Activated B cell treated with CpG ODN at 0.5 μM for 24 hours (primary cell): Measurements from ENCODE around the gene STEAP3. TPM values are rescaled to one million over a fixed set of nuclear protein-coding genes. Genes with fewer than 3 reads are reported as not detected.

Experiments
- ATAC-seq: fragments of 200-7000 bp; cut with Tn5 transposase; one replicate; pipeline ENCODE4 v1.10.0; 2021; ENCODE audit warnings: low read depth, mild to moderate bottlenecking, moderate library complexity
- CTCF ChIA-PET: fragments of 350-600 bp; sonication (Branson Sonifier 250); formaldehyde crosslinking; loops from one replicate; lab custom pipeline; 2021; ENCODE audit warnings: antibody characterized with exemption; lab: Charles Lee
- POLR2A ChIA-PET: fragments of 350-600 bp; sonication (Branson Sonifier 250); formaldehyde crosslinking; loops from one replicate; lab custom pipeline; 2021; ENCODE audit warnings: antibody characterized with exemption; lab: Charles Lee
- DNase-seq: peaks from one replicate; pipeline ENCODE4 v3.0.0; 2022
- H3K27ac Mint-ChIP-seq: one replicate; pipeline ENCODE4 v1.8.0; 2020; ENCODE audit warnings: mixed read lengths
- H3K27me3 Mint-ChIP-seq: one replicate; pipeline ENCODE4 v1.8.0; 2021; ENCODE audit warnings: mixed read lengths
- H3K36me3 Mint-ChIP-seq: one replicate; pipeline ENCODE4 v1.8.0; 2021; ENCODE audit warnings: low read depth, mixed read lengths
- H3K4me1 Mint-ChIP-seq: one replicate; pipeline ENCODE4 v1.8.0; 2021; ENCODE audit warnings: mixed read lengths
- H3K4me3 Mint-ChIP-seq: one replicate; pipeline ENCODE4 v1.8.0; 2020; ENCODE audit warnings: mild to moderate bottlenecking, mixed read lengths
- H3K9me3 Mint-ChIP-seq: one replicate; pipeline ENCODE4 v1.8.0; 2020; ENCODE audit warnings: mixed read lengths
- CTCF ChIP-seq: fragments of 200-600 bp; IDR thresholded peaks from one replicate; pipeline ENCODE4 v1.8.0; 2022; ENCODE audit warnings: antibody characterized with exemption, mild to moderate bottlenecking
- intact Hi-C: fragments of 100-400 bp; cut with micrococcal nuclease; formaldehyde crosslinking; loops from one replicate; pipeline ENCODE4 v1.15.1; 2024
- total RNA-seq: library from RNA; stranded (reverse); gene quantifications from 2 replicates; pipeline ENCODE4 v1.2.3, GENCODE V29; 2022

STEAP3 gene
- total RNA-seq, 1 donor from 2014 or later, result 1.1 TPM

DNA sequence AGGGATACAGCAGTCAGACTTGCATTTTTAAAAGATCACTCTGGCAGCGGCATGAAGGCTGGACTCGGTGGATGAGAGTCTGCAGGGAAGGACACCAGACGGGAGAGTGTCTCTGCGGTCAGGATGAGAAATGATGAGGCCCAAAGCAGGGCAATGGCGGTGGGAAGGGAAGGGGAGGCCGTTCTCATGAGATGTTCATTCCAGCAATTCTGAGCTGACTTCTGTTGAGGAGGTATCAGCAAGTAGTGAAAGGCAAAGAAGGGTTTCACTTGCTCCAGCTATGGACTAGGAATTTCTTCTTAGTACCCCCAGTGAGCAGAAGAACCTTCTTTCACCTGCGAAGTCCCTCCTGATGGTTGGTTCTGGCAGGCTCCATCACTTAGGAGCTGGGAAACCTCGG lies 63.0 kb downstream of the STEAP3 start:
- TF ChIP-seq CTCF, result no peak
- Mint-ChIP-seq H3K27me3 (no peaks in the 10 kb centered on the region), H3K27ac (no peak overlapping the region), H3K36me3 (no peaks in the 10 kb centered on the region), H3K9me3 (no peaks in the 10 kb centered on the region), H3K4me1 (peaks cover 3% of the 10 kb centered on the region), H3K4me3 (no peak overlapping the region)
- no peak for ATAC-seq
- ChIA-PET CTCF (no interaction called here), POLR2A (no interaction called here)
- intact Hi-C loops, result no loop called here
- no peak for DNase-seq

GRCh38 chr2:119288576-119288975 lies 64.9 kb downstream of the STEAP3 start:
- no peaks in the 10 kb centered on the region for H3K36me3 Mint-ChIP-seq
- ATAC-seq (no peak), DNase-seq (no peak)
- H3K9me3 Mint-ChIP-seq, result no peaks in the 10 kb centered on the region
- intact Hi-C loops, result no loop called here
- CTCF ChIA-PET, result no interaction called here
- no peak overlapping the region for H3K4me3 Mint-ChIP-seq
- H3K27ac Mint-ChIP-seq, result no peak overlapping the region
- TF ChIP-seq CTCF, result no peak
- no peaks in the 10 kb centered on the region for H3K27me3 Mint-ChIP-seq
- H3K4me1 Mint-ChIP-seq, result peaks cover 3% of the 10 kb centered on the region
- POLR2A ChIA-PET, result no interaction called here

DNA sequence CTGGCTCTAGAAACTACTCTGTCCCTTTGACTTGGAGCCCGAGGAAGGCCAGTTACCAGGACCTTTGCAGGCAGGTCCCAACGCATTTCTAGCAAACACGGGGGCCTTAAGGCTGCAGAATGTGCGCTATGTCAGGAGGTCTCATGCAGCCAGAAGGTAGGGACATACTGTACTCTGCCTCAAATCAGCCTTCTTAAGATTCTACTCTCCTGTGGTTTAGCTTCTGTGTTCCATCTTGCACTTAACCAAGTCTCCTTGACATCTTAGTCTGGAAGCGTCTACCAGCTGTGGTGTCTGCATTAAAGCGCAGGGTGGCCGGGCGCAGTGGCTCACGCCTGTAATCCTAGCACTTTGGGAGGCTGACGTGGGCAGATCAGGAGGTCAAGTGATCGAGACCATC lies 65.5 kb downstream of the STEAP3 start:
- intact Hi-C loops, result no loop called here
- Mint-ChIP-seq H3K36me3 (no peaks in the 10 kb centered on the region), H3K9me3 (no peaks in the 10 kb centered on the region), H3K4me1 (peaks cover 3% of the 10 kb centered on the region), H3K27ac (no peak overlapping the region), H3K4me3 (no peak overlapping the region), H3K27me3 (no peaks in the 10 kb centered on the region)
- TF ChIP-seq CTCF, result no peak
- POLR2A ChIA-PET, result no interaction called here
- CTCF ChIA-PET, result interaction anchor here (3.9 kb wide), 1 partner anchor 407 kb away, joined by 29 read pairs; no protein-coding TSS in a partner anchor
- ATAC-seq, result no peak
- DNase-seq, result no peak

GRCh38 chr2:119289642-119290041 lies 66.0 kb downstream of the STEAP3 start:
- ATAC-seq, result no peak
- no peak for TF ChIP-seq CTCF
- intact Hi-C loops, result loop anchor here (2.0 kb wide), 1 partner anchor 1067 kb away; no protein-coding TSS in a partner anchor
- no peaks in the 10 kb centered on the region for H3K36me3 Mint-ChIP-seq
- ChIA-PET CTCF (interaction anchor here (3.9 kb wide), 1 partner anchor 407 kb away, joined by 29 read pairs; no protein-coding TSS in a partner anchor), POLR2A (no interaction called here)
- no peak overlapping the region for H3K27ac Mint-ChIP-seq
- DNase-seq, result no peak
- H3K9me3 Mint-ChIP-seq, result no peaks in the 10 kb centered on the region
- H3K27me3 Mint-ChIP-seq, result no peaks in the 10 kb centered on the region
- peaks cover 3% of the 10 kb centered on the region for H3K4me1 Mint-ChIP-seq
- no peak overlapping the region for H3K4me3 Mint-ChIP-seq

DNA sequence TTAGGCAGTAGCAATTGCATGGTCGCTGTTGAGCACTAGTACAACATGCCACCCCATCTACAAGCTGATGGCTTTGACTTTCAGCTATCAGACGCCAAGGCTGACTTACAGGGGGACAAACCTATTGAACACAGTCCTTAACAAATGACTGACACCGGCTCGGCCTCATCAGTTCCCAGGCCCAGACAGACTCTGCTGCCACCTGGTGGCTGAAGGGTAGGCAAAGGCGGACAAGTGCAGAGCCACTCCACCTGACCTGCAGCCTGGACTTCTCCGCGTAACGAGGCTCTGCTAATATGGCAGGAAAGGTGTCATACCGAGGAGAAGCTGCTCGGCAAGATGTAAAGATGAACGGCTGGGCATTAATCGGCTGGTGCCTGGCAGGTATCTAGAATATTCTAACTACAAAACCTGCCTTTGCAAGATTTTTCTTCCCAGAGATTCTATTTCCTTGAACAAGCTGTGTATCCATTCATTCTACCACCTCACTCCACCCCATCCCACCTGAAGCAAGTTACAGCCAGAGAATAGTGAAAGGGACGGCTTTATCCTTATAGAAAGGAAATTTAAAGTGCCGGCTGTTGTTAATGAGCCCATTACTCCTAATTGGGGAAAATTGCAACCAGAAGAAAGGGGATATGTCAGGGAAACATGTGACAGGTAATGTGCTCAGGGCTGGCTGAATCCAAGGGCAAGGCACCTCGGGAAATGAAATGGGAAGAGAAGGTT lies 67.4 kb downstream of the STEAP3 start:
- POLR2A ChIA-PET, result no interaction called here
- peak; percentile 30 for TF ChIP-seq CTCF
- ATAC-seq (peak; percentile 75), DNase-seq (peak; percentile 37)
- Mint-ChIP-seq H3K4me1 (peaks cover 3% of the 10 kb centered on the region), H3K27me3 (no peaks in the 10 kb centered on the region), H3K36me3 (no peaks in the 10 kb centered on the region), H3K4me3 (no peak overlapping the region), H3K9me3 (no peaks in the 10 kb centered on the region), H3K27ac (no peak overlapping the region)
- intact Hi-C loops, result loop anchor here (1.0 to 2.0 kb wide), 2 partner anchors 410 to 1068 kb away; no protein-coding TSS in a partner anchor
- CTCF ChIA-PET, result interaction anchor here (1.0 to 3.9 kb wide), 3 partner anchors 10 to 409 kb away, joined by 3 to 29 read pairs (median 10); no protein-coding TSS in a partner anchor
